Measurements from ENCODE around the gene GXYLT1. TPM values are rescaled to one million over a fixed set of nuclear protein-coding genes. Genes with fewer than 3 reads are reported as not detected.
"Not testable (repeated sequence)": the region's sequence is repeated elsewhere in the genome, so short reads cannot be mapped to it uniquely, and the experiment has no call there.

Gene GXYLT1
- total and polyA plus RNA-seq, 2 donors (not counting 3 experiments of a cell fraction or from before 2014, with no cell fraction given), result 6.8 to 23.0 TPM

DNA sequence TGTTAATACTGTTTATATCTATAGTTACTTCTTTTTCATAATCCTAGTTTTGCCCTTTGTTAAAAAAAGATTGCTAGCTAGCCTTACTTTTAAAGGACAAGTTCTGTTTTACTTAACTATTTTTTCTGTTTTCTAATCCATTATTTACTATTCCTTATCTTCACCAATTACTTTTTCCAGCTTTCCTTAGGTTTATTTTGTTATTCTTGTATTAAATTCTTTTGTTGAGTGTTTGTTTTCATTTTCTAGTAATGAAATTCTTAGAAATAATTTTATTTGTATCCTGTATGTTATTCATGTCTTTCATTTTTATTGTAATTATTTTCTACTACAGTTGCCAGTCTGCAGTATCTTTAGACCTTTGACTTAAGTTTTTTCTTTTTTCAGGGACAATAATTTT, 45.7 kb upstream of the GXYLT1 start:
- Histone ChIP-seq H3K27me3 (ENCODE audit: control insufficient read depth in 2 of 2, insufficient read depth in 2 of 2, low read length in 2 of 2) (no peaks in the 10 kb centered on the region), H3K9me3 (replicated peaks; ENCODE audit: control insufficient read depth, insufficient read depth, low read length) (no peaks in the 10 kb centered on the region), H3K36me3 (ENCODE audit: control insufficient read depth in 2 of 2, extremely low read depth in 1 of 2, insufficient read depth in 2 of 2, low read length in 2 of 2) (peaks cover 0 to 2% of the 10 kb centered on the region in 2 experiments), H3K4me3 (replicated peaks in 1 of 3; ENCODE audit: insufficient read depth in 1 of 3, low read depth in 1 of 3, low read length in 3 of 3) (no peak overlapping the region), H3K4me2 (ENCODE audit: insufficient read depth, low read length) (no peak overlapping the region), H3K27ac (ENCODE audit: insufficient read depth, low read depth, low read length) (no peak overlapping the region), H2AFZ (ENCODE audit: low read depth, low read length) (no peak overlapping the region), H4K20me1 (replicated peaks; ENCODE audit: control insufficient read depth, extremely low read depth, insufficient read depth, low read length) (no peaks in the 10 kb centered on the region), H3K79me2 (ENCODE audit: control insufficient read depth, insufficient read depth, low read length) (no peaks in the 10 kb centered on the region), H3K9ac (replicated peaks; ENCODE audit: extremely low read depth, insufficient read depth, low read length) (no peak overlapping the region), H3K9me1 (replicated peaks; ENCODE audit: control insufficient read depth, extremely low read depth, insufficient read depth, low read length) (no peaks in the 10 kb centered on the region), H3K4me1 (ENCODE audit: control insufficient read depth, extremely low read depth, insufficient read depth, low read length) (no peaks in the 10 kb centered on the region)
- ChIA-PET CTCF (no interaction called here), POLR2A (interaction anchor here (0.6 kb wide), 1 partner anchor 15 kb away, joined by 4 read pairs; no protein-coding TSS in a partner anchor)
- intact Hi-C loops (cut with micrococcal nuclease), result no loop called here
- DNase-seq (ENCODE audit: low read depth, low spot score), result no peak
- FAIRE-seq, result no peak
- BruUV-seq (replicated peaks), result no TSS peak
- dilution Hi-C loops (cut with MboI; ENCODE audit: extremely low pct_ligation_motif_present, low sequenced_read_pairs), result no loop called here
- no peak for TF ChIP-seq EZH2 (IDR thresholded peaks at IDR 0.05; ENCODE audit: borderline replicate concordance, low read depth, low read length, severe bottlenecking)
- no peak for TF ChIP-seq POLR2A (IDR thresholded peaks at IDR 0.05; ENCODE audit: low read depth, low read length)
- TF ChIP-seq GATA2 (IDR thresholded peaks at IDR 0.05; ENCODE audit: insufficient read depth, insufficient read length, low read depth, low read length), result no peak
- no peak for TF ChIP-seq FOS (IDR thresholded peaks at IDR 0.05; ENCODE audit: borderline replicate concordance, insufficient read depth, low read length)
- TF ChIP-seq MYC (IDR thresholded peaks at IDR 0.05; ENCODE audit: low read depth, low read length), result no peak
- TF ChIP-seq JUN (IDR thresholded peaks at IDR 0.05; ENCODE audit: borderline replicate concordance, insufficient read depth, insufficient read length, low read depth), result no peak
- TF ChIP-seq, protein P1, sequence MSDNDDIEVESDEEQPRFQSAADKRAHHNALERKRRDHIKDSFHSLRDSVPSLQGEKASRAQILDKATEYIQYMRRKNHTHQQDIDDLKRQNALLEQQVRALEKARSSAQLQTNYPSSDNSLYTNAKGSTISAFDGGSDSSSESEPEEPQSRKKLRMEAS (IDR thresholded peaks at IDR 0.05; ENCODE audit: insufficient read depth, insufficient read length), result no peak
- TF ChIP-seq, protein P2, sequence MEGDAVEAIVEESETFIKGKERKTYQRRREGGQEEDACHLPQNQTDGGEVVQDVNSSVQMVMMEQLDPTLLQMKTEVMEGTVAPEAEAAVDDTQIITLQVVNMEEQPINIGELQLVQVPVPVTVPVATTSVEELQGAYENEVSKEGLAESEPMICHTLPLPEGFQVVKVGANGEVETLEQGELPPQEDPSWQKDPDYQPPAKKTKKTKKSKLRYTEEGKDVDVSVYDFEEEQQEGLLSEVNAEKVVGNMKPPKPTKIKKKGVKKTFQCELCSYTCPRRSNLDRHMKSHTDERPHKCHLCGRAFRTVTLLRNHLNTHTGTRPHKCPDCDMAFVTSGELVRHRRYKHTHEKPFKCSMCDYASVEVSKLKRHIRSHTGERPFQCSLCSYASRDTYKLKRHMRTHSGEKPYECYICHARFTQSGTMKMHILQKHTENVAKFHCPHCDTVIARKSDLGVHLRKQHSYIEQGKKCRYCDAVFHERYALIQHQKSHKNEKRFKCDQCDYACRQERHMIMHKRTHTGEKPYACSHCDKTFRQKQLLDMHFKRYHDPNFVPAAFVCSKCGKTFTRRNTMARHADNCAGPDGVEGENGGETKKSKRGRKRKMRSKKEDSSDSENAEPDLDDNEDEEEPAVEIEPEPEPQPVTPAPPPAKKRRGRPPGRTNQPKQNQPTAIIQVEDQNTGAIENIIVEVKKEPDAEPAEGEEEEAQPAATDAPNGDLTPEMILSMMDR (IDR thresholded peaks at IDR 0.05; ENCODE audit: extremely low read depth in 1 of 2, insufficient read depth in 1 of 2, low read depth in 1 of 2, low read length in 2 of 2), result no peak
- TF ChIP-seq POLR2AphosphoS5 (IDR thresholded peaks at IDR 0.05; ENCODE audit: insufficient read depth, low read depth, low read length), result no peak

DNA sequence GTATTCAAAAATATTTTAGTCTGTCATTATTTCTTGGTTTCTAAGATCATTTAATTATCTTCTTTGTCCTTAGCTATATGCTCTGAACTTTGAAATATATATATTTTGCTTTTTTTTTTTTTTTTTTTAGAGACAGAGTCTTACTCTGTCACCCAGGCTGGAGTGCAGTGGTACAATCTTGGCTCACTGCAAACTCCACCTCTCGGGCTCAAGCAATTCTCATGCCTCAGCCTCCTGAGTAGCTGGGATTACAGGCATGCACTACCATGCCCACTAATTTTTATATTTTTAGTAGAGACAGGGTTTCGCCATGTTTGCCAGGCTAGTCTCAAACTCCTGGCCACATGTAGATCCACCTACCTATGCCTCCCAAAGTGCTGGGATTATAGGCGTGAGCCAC, 43.6 kb upstream of the GXYLT1 start:
- H3K4me3 ChIP-seq (replicated peaks in 1 of 3; ENCODE audit: insufficient read depth in 1 of 3, low read depth in 1 of 3, low read length in 3 of 3); H3K4me1 ChIP-seq (ENCODE audit: control insufficient read depth, extremely low read depth, insufficient read depth, low read length); FAIRE-seq; POLR2A ChIA-PET; H3K36me3 ChIP-seq (ENCODE audit: control insufficient read depth in 2 of 2, extremely low read depth in 1 of 2, insufficient read depth in 2 of 2, low read length in 2 of 2); intact Hi-C loops (cut with micrococcal nuclease); BruUV-seq (replicated peaks); H3K9me1 ChIP-seq (replicated peaks; ENCODE audit: control insufficient read depth, extremely low read depth, insufficient read depth, low read length); DNase-seq (ENCODE audit: low read depth, low spot score); H4K20me1 ChIP-seq (replicated peaks; ENCODE audit: control insufficient read depth, extremely low read depth, insufficient read depth, low read length); H3K27ac ChIP-seq (ENCODE audit: insufficient read depth, low read depth, low read length); H3K4me2 ChIP-seq (ENCODE audit: insufficient read depth, low read length); H2AFZ ChIP-seq (ENCODE audit: low read depth, low read length); H3K9ac ChIP-seq (replicated peaks; ENCODE audit: extremely low read depth, insufficient read depth, low read length); CTCF ChIA-PET; H3K79me2 ChIP-seq (ENCODE audit: control insufficient read depth, insufficient read depth, low read length); dilution Hi-C loops (cut with MboI; ENCODE audit: extremely low pct_ligation_motif_present, low sequenced_read_pairs); H3K27me3 ChIP-seq (ENCODE audit: control insufficient read depth in 2 of 2, insufficient read depth in 2 of 2, low read length in 2 of 2); H3K9me3 ChIP-seq (replicated peaks; ENCODE audit: control insufficient read depth, insufficient read depth, low read length): not testable (repeated sequence)
